NK-92 (cell line): ENCODE data around the gene TNFRSF6B.

Experiments
- DNase-seq: peaks from one replicate; lab custom pipeline; 2025; ENCODE audit not compliant: unreplicated experiment; lab: John Stamatoyannopoulos, UW

TNFRSF6B gene

DNA sequence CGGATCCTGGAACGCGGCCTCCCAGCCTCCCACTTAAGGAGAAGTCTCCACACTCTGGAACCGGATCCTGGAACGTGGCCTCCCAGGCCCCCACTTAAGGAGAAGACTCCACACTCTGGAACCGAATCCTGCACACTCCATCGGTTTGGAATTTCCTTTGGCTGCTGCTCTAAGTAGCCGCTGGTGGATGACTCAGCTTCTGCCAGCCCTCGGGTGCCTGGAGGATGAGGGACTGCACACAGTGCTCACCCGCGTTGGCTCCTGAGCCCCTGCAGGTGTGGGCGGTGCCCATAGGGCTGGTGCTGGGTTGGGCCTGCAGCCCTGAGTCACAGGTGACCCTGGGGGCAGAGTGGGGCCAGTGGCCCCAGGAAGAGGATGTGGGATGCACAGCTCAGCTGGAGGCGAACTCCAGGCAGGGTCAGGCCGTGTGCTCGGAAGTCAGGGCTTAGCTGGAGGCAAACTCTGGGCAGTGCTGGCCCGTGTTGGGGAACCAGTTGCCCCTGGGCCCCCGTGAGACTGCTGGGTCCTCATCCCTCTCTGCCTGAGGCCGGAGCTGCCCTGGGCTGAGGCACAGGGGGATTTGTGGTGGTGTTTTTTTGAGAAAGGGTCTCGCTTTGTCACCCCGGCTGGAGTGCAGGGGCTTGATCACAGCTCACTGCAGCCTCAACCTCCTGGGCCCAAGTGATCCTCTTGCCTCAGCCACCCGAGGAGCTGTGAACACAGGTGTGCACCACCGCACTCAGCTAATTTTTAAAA lies 13.9 kb upstream of the TNFRSF6B start:
- DNase-seq, result no peak

DNA sequence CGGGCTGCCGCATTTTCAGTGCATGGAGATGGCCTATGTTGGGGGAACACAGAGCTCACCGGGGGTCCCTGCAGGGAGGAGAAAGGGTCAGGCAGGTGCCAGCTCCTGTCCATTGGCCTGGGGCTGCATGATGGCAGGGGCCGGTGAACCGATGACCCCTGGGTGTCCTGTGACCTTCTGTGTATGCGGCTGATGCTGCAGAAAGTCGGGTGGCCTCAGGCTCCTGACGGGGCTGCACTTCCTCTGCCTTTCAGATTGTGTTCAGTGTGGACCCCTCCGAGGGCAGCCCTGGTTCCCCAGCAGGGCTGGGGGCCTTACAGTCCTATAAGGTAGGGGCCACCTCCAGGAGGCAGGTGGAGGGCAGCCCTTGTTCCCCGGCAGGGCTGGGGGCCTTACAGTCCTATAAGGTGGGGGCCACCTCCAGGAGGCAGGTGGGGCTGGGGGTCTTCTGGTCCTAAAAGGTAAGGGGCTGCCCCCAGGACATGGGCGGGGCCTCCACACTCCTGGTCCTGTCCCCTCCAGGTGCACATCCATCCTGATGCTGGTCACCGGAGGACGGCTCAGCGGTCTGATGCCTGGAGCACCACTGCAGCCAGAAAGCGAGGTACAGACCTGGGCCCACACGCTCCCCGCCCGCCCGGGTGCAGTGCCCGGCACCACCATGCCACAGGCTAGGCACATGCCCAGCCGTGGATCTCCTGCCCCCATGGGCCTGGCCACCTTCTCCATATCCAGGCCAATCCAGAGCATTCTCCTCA lies 11.0 kb upstream of the TNFRSF6B start:
- no peak for DNase-seq

DNA sequence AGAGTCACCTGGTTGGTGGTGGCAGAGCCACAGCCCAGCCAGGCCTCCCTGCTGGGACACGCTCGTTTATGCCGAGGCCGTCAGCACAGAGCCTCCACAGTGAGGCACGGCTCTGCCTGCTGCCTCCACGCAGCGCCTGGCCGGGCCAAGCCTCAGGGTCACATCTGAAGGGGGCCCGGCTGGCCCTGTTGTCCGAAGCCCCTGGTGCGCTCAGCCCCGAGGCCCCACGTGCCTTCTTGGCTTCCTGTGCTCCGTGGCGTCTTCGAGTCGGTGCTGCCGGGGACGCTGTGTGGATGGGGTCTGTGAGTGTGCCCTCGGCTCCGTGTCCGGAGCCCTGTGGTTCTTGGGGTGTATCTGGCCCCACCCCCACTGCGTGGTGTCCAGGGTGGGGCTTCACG lies 10.4 kb upstream of the TNFRSF6B start:
- no peak for DNase-seq

DNA sequence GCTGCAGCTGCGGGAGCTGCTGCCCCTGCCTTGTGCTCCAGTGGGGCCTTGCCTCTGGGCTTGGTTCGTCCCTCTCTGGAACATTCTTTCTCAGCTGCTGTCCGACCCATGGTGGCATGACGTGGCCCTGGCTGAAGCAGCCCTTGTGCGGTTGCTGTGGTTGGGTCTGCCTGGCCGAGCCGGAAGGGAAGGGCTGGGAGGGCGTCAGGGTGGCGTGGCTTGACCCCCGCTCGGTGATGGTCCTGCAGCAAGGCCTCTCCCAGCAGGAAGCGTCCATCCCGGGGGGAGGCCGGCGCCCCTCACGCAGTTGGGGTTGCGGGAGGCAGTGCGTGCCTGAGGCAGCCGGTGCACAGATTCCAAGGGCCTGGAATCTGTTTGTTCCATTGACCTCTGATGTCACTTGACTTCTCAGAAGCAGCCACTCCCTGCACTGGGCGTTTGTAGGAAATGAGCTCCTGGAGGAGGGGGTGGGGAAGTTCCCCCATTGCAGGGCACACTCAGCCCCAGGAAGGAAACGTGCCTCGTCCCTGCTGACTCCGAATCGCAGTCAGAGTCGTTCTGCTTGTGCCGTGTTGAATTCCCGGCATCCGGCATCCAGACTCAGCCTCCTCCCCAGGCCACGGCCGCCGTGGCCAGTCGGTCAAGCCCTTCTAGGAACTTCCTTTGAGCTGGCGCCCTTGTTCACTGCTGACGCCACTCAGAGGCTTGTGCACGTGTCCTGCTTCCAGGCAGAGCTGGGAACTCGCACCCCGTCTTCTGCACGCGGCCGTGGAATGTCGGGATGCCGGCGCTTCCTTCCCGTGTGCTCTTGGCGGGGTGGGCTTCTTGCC lies 9.7 kb upstream of the TNFRSF6B start:
- DNase-seq, result no peak

DNA sequence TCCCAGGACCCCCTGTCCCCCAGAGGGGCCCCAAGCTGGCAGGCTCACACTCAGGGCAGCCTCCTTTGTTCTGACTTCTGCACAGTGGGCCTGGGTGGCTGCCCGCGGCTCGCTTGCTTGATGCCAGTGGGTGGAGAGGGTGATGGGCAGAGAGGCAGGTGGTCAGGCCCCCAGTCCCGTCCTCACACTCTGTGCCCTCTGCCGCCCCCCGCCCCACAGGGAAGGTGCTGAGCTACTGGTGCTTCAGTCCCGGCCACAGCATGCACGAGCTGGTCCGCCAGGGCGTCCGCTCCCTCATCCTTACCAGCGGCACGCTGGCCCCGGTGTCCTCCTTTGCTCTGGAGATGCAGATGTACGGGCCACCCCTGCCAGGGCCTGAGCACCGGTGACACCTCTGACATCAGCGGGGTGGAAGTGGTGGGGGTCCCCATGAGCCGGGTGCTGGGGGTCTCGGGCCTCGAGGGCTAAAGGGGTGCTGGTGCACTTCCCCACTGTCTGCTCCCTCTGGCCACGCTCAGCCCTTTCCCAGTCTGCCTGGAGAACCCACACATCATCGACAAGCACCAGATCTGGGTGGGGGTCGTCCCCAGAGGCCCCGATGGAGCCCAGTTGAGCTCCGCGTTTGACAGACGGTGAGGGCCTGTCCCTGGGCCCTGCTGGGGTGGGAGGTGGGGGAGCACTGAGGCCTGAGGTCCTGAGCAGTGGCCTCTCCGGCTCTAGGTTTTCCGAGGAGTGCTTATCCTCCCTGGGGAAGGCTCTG lies 8.9 kb upstream of the TNFRSF6B start:
- DNase-seq, result no peak

DNA sequence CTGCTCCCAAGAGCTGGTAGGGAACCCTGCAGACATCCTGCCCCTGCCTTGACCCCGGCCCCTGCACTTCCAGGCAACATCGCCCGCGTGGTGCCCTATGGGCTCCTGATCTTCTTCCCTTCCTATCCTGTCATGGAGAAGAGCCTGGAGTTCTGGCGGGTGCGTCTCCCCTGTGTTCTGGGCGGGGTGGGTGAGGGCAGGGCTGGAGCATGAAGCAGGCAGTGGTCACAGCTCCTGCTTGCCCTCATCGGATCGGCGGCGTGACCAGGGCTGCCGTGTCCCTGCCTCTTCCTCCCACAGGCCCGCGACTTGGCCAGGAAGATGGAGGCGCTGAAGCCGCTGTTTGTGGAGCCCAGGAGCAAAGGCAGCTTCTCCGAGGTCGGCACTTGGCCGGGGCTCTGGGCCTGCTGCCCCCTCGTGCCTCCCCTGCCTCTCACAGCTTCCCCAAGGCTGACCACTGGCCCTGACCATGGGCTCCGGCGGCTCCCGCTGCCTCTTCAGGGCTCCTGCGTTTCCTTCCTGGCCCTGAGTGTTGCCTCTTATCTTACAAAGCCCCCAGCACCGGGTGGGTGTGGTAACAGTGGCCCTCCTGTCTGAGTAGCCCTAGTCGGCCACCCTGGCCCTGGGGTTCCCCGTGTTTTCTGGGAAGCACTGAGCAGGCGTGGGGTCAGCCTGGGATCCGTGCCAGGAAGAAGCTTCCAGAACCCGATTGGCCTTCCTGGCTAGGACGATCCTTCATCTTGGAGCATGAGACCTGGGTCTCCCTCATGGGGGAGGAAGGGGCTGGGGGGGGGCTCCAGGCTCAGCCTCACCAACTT lies 8.0 kb upstream of the TNFRSF6B start:
- no peak for DNase-seq

DNA sequence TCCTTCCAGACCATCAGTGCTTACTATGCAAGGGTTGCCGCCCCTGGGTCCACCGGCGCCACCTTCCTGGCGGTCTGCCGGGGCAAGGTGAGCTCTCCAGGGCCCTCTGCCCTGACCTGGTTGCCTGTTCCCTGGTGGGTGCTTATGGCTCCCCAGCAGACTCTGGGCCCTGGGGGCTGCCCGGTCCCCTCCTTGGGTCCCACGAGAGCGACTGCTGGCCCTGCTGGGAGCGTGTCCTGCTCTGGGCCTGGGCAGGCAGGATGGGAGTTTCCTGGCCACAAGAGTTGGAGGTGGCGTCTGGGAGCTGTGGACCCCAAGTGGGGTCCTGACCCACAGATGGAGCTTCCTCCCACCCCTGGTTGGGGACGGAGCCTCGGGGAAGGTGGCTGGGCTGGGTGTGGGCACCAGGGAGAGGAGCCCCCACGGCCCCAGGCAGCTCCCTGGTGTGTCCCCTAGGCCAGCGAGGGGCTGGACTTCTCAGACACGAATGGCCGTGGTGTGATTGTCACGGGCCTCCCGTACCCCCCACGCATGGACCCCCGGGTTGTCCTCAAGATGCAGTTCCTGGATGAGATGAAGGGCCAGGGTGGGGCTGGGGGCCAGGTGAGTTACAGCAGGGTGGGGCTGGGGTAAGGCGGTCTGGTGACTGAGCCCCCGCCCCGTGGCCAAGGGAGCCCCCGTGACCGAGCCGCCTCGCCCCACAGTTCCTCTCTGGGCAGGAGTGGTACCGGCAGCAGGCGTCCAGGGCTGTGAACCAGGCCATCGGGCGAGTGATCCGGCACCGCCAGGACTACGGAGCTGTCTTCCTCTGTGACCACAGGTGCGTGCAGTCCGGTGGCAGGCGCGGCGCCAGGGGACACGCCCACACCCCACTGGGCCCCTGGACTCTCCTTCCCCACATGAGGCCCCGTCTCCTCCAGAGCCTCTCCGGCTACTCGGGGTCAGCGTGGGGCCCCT lies 7.1 kb upstream of the TNFRSF6B start:
- no peak for DNase-seq

DNA sequence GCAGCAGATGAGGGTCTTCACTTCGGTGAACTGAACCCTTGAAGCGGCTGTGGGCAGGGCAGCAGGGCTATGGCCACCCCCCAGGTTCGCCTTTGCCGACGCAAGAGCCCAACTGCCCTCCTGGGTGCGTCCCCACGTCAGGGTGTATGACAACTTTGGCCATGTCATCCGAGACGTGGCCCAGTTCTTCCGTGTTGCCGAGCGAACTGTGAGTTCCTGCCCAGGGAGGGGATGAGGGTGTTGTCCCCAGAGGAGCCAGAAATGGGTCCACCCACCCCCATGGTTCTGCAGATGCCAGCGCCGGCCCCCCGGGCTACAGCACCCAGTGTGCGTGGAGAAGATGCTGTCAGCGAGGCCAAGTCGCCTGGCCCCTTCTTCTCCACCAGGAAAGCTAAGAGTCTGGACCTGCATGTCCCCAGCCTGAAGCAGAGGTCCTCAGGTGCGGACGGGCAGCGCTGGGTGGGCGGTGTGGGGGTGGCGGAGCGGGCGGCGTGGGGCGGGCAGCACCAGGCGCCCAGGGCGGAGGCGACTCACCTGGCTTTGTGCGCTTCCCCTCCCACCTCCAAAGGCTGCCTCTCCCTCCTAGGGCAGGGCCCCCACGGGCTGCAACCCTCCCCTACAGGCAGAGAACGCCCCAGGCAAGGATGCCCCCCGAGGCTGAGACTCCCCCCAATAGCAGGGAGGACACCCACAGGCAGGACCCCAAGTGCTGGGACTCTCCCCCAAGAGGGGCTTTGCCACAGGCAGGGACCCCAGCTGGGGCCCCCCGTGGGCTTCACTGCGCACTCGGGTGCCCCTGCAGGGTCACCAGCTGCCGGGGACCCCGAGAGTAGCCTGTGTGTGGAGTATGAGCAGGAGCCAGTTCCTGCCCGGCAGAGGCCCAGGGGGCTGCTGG lies 6.2 kb upstream of the TNFRSF6B start:
- DNase-seq, result no peak

DNA sequence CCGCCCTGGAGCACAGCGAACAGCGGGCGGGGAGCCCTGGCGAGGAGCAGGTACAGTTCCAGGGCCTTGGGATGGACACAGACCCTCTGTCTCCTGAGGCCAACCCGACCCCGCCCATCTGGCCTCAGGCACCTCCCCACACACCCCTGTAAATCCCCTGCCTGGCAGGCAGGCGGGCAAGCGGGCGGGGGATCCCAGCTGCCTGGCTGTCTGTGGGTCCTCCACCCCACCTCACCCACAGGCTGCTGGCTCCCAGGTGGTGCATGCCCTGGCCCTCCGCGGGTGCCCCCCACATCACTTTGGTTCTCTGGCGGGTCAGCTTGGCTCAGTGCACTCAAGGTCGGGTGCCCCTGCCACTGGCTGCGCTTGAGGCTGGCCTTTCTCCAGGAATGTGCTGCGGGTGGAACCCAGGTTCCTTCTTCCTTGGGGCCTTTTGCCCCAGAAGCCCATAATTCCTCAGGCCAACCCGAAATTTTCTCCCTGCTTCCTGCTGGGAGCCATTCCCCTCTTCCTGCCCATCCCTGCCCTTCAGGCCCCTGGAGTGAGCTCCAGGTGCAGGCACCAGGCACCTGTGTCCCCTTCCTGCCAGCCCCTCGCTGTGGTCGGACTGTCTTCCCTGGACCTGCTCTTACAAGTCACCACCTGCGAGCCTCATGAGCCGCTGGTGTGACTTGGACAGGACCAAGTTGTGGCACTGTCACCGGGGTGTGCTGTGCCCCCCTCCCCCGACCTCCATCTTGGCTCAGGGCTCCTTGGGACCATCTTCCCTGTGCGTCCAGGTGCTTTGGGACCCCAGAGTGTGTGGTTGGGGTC lies 5.3 kb upstream of the TNFRSF6B start:
- no peak for DNase-seq

DNA sequence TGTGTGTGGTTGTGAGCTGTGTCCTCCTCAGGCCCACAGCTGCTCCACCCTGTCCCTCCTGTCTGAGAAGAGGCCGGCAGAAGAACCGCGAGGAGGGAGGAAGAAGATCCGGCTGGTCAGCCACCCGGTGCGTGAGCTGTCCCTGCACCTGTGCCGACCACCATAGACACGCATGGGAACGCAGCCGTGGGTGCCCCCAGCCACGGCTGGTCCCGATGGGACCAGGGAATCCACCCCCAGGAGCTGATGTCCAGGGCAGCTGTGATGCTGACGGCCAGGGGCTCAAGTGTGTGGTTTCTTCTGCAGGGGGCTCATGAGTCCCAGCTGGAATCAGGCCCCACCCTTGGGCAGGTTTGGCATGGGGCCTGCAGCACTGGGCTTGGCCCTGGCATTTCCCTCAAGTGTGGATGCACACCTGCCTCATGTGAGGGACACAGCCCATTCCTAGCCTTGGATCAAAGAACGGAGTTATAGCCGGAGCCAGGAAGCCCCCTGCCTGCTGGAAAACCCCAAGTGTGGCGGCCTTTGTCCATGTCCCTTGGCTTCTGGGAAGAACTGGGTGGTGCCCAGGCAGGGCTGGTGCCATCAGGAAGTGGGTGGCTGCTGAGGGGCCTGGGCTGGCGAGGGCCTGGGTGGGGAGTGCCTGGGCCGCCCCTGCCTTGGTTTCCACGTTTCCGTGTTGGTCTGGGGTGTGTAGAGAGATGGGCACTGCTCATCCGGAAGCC lies 4.6 kb upstream of the TNFRSF6B start:
- DNase-seq, result no peak

DNA sequence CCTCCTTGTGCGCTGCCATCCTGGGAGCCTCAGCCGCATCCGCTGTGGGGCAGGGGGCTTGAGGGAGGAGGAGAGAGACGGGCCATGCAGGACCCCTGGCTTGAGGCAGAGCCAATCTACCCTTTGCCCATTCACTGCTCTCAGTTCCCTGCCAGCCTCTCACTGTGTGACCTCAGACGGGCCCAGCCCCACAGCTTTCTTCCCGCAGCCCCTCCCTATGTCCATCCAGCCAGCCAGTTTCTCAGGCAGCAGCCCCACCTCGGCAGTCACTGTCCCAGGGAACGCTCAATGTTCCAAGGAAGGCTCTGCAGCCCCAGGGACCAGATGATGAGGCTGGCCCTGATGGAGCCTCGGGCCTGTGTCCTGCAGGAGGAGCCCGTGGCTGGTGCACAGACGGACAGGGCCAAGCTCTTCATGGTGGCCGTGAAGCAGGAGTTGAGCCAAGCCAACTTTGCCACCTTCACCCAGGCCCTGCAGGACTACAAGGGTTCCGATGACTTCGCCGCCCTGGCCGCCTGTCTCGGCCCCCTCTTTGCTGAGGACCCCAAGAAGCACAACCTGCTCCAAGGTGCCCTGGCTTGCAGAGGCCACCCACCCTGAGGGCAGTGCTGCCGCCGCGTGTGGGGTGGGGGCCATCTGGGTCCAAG lies 3.9 kb upstream of the TNFRSF6B start:
- no peak for DNase-seq

DNA sequence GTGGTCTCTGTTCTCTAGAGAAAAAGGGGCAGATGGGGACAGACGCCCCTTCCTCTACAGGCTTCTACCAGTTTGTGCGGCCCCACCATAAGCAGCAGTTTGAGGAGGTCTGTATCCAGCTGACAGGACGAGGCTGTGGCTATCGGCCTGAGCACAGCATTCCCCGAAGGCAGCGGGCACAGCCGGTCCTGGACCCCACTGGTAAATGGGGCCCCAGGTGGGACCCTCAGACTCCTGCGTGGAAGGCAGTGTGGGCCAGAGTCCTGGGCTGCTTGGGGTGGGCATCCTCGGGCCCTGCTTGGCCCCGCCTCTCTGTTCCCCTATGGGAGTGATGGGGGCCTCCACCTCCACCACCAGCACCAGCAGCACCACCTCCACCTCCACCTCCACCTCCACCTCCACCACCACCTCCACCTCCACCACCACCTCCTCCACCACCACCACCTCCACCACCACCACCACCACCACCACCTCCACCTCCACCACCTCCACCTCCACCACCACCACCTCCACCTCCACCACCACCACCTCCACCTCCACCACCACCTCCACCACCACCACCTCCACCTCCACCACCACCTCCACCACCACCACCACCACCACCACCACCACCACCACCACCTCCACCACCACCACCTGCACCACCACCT lies 3.2 kb upstream of the TNFRSF6B start:
- no peak for DNase-seq

DNA sequence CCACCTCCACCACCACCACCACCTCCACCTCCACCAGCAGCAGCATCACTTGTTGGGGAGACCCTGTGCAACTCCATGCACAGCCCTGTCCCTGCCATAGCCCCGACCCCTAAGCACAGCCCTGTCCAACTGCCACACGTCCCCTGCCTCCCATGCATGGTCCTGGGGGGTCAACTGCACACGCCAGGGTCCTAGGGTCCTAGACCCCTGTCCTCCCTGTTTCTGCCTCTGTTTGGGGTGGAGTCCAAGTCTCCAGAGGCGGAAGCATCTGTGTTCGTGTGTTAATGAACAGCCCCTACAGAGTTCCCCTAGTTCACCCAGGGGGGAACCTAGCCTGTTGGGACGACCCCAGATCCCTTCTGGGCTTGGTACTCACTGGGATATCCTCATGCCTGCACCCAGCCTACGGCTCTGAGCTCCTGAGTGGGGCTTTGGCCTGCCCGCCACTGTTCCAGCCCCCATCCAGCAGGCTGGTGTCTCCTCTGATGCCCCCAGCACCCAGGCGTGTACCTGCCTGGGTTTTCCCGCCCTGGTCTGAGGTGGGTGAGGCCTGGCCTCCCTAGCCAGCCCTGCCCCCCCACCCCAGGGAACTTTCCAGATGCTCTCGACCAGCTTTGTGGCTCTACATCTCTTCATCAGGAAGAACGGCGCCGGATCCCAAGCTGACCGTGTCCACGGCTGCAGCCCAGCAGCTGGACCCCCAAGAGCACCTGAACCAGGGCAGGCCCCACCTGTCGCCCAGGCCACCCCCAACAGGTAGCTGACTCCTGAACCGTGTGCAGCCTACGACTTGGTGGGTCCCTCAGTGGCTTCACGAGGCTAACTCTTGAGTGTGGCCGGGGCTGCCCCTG lies 2.5 kb upstream of the TNFRSF6B start:
- DNase-seq, result no peak

DNA sequence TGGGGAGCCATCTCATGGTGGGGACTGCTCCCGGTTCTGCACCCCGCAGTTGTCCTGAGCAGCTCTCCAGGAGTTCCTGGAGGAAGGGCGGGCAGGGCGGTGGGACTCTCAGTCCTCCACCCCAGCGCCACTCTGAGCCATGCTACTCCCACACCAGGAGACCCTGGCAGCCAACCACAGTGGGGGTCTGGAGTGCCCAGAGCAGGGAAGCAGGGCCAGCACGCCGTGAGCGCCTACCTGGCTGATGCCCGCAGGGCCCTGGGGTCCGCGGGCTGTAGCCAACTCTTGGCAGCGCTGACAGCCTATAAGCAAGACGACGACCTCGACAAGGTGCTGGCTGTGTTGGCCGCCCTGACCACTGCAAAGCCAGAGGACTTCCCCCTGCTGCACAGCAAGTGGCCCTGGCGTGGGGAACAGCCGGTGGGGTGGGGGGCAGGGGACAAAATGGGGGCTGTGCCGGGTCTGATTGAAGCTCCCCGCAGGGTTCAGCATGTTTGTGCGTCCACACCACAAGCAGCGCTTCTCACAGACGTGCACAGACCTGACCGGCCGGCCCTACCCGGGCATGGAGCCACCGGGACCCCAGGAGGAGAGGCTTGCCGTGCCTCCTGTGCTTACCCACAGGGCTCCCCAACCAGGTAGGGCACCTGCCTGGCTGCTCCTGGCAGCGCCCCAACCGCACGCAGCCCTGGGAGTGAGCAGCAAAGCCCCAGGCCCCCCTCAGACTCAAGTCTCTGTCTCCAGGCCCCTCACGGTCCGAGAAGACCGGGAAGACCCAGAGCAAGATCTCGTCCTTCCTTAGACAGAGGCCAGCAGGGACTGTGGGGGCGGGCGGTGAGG lies 1.6 kb upstream of the TNFRSF6B start:
- no peak for DNase-seq
